Sigmoid colon (tissue), 7 donors: ENCODE measurements around the gene PIGZ. TPM values are rescaled to one million over a fixed set of nuclear protein-coding genes. Genes with fewer than 3 reads are reported as not detected.

ENCODE experiments used
- DNase-seq: peaks from one replicate; pipeline ENCODE4 v3.0.0-alpha.2; 2019
- H3K27ac ChIP-seq, 4 donors: fragments of 200-600 bp; sonication (generic); one replicate each; pipeline ENCODE4 v1.5.1; 2016 to 2019; ENCODE audit warnings: mild to moderate bottlenecking in 1 of 4
- H3K27me3 ChIP-seq, 3 donors: fragments of 200-600 bp; sonication (generic); one replicate each; pipeline ENCODE4 v1.5.1; 2019; ENCODE audit warnings: mild to moderate bottlenecking in 1 of 3
- H3K36me3 ChIP-seq, 4 donors: fragments of 200-600 bp; sonication (generic); one replicate each; pipeline ENCODE4 v1.5.1; 2016 to 2019
- H3K4me1 ChIP-seq, 4 donors: fragments of 200-600 bp; sonication (generic); one replicate each; pipeline ENCODE4 v1.5.1; 2017 to 2019
- H3K4me3 ChIP-seq, 4 donors: fragments of 200-600 bp; sonication (generic); one replicate each; pipeline ENCODE4 v1.5.1; 2017 to 2019; ENCODE audit warnings: mild to moderate bottlenecking in 2 of 4, moderate library complexity in 1 of 4
- H3K9me3 ChIP-seq, 4 donors: fragments of 200-600 bp in 3 of 4; sonication (generic) in 3 of 4; one replicate each; pipeline versions ENCODE4 v1.5.1 to v1.6.1; 2013 to 2019
- EP300 ChIP-seq, 4 donors: sonication (generic); formaldehyde crosslinking; IDR thresholded peaks; one replicate each; pipeline ENCODE4 v1.6.1; 2017; ENCODE audit warnings: antibody characterized with exemption in 4 of 4
- POLR2A ChIP-seq, 2 donors: fragments of 450-650 bp; IDR thresholded peaks; one replicate each; pipeline ENCODE4 v1.6.1; 2016; ENCODE audit warnings: antibody characterized with exemption in 2 of 2, mild to moderate bottlenecking in 2 of 2, moderate library complexity in 2 of 2
- POLR2AphosphoS5 ChIP-seq, 4 donors: sonication (generic); formaldehyde crosslinking; IDR thresholded peaks; one replicate each; pipeline ENCODE4 v1.6.1; 2017; ENCODE audit warnings: antibody characterized with exemption in 4 of 4
- WGBS, 2 donors: extraction: QIAGEN DNeasy Blood & Tissue Kit; methylation state at CpG; one replicate each; pipeline ENCODE4 v1.1.7; 2013; 5-methylcytosine and 5-hydroxymethylcytosine counted together
- intact Hi-C: fragments of 100-400 bp; cut with DNase I; formaldehyde crosslinking; loops from one replicate; pipeline ENCODE4 v1.15.1; 2023
- polyA plus RNA-seq, 3 donors: library from polyadenylated mRNA; stranded (reverse); fragments of 200-250 nt; gene quantifications; one replicate each; pipeline ENCODE4 v1.2.3, GENCODE V29; 2013
- total RNA-seq, 4 donors: library from RNA; depleted of rRNA; stranded (reverse); fragments of >200 nt; gene quantifications; one replicate each; pipeline ENCODE4 v1.1.0, GENCODE V29; 2016
- TF ChIP-seq, protein P1 (sequence below), 4 experiments: fragments of 450-650 bp in 3 of 4; fragments of 200-600 bp in 1 of 4; IDR thresholded peaks; one replicate each; pipeline ENCODE4 v1.5.1; 2016 to 2019; ENCODE audit warnings: antibody characterized with exemption in 4 of 4, mild to moderate bottlenecking in 3 of 4, moderate library complexity in 2 of 4
- donor health status: healthy with polysubstance abuse.
- donor health status: Bipolar disorder and iron deficiency.
- donor health status: healthy.

The PIGZ gene
- total and polyA plus RNA-seq, 7 donors = 8.6 to 60.8 (median 23.4) TPM

DNA sequence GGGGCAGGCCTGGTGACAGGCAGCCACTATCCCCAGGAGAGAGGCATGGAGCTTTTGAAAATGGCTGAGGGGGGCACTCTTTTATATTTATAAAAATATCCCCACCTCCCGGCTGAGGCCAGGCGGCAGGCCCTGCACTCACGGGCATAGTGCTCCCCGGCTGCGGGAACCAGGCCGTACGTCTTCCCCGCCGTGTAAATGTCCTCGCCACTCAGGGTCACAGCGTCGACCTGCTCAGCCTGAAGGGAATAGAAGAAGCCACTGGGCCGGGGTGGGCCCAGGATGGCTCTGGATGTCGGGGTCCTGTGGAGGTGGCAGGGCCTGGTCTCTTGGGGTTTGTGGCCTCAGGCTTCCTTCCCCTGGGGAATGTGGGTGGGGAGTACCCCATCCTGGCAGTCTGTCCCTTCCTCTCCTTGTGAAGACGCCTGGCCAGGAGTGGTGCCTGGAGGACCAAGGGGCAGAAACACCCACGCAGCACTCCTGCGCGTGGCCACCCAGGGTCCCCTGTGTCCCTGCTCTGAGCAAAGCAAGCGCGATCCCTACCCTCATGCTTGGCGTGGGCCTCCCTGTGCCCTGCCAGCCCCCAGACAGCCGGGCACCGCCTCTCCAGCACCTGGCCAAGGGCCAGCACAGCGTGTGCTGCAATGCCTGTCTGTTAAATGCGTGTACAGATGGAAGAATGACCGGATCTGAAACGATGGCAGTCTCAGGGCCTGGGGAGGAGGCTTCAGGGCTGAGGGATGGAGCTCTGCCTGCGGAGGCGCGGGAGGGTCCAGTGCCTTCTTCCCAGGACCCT is 42.1 kb upstream of the PIGZ start:
- no peak for DNase-seq
- WGBS, 2 donors = 81 to 86% methylated on average over 30 of the region's 30 CpGs
- H3K36me3 ChIP-seq = no peaks in the 10 kb centered on the region
- no peaks in the 10 kb centered on the region for H3K4me1 ChIP-seq
- H3K27me3 ChIP-seq = no peaks in the 10 kb centered on the region
- intact Hi-C loops = no loop called here
- no peak overlapping the region for H3K4me3 ChIP-seq
- TF ChIP-seq, protein P1, sequence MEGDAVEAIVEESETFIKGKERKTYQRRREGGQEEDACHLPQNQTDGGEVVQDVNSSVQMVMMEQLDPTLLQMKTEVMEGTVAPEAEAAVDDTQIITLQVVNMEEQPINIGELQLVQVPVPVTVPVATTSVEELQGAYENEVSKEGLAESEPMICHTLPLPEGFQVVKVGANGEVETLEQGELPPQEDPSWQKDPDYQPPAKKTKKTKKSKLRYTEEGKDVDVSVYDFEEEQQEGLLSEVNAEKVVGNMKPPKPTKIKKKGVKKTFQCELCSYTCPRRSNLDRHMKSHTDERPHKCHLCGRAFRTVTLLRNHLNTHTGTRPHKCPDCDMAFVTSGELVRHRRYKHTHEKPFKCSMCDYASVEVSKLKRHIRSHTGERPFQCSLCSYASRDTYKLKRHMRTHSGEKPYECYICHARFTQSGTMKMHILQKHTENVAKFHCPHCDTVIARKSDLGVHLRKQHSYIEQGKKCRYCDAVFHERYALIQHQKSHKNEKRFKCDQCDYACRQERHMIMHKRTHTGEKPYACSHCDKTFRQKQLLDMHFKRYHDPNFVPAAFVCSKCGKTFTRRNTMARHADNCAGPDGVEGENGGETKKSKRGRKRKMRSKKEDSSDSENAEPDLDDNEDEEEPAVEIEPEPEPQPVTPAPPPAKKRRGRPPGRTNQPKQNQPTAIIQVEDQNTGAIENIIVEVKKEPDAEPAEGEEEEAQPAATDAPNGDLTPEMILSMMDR (IDR thresholded peaks at IDR 0.05) = no peak
- TF ChIP-seq POLR2A (IDR thresholded peaks at IDR 0.05) (no peak), POLR2AphosphoS5 (IDR thresholded peaks at IDR 0.05) (no peak), EP300 (IDR thresholded peaks at IDR 0.05) (no peak)
- no peaks in the 10 kb centered on the region for H3K9me3 ChIP-seq
- H3K27ac ChIP-seq = no peak overlapping the region

DNA sequence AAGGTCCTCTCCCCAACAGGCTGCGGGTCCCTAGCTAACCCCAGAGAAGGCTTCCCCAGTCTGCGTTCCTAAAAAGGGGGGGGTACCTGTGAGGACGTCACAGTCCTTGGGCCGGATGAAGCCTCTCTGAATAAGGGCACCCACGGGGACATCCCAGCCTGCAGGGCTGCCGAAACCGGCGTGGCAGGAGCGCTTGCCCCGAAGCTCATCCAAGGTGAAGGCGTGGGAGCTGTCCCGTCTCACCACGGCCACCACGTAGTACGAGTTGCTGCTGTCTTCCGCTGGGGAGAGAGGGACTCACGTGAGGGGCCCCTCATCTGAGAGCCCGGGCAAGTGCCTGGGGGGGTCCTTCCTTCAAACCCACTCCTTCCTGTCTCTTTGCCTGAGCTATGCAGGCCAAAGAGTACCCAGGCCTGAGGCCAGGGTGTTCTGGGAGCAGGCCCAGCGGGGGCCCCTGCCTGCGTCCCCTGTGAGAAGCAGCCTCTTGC is 40.9 kb upstream of the PIGZ start:
- intact Hi-C loops = no loop called here
- 94% methylated on average over 20 of the region's 20 CpGs for WGBS, 2 donors
- H3K4me1 ChIP-seq = no peaks in the 10 kb centered on the region
- no peaks in the 10 kb centered on the region for H3K9me3 ChIP-seq
- DNase-seq = no peak
- H3K27ac ChIP-seq = no peak overlapping the region
- no peak overlapping the region for H3K4me3 ChIP-seq
- TF ChIP-seq POLR2AphosphoS5 (IDR thresholded peaks at IDR 0.05) (no peak), EP300 (IDR thresholded peaks at IDR 0.05) (no peak), POLR2A (IDR thresholded peaks at IDR 0.05) (no peak)
- TF ChIP-seq, protein P1 (IDR thresholded peaks at IDR 0.05) = no peak
- no peaks in the 10 kb centered on the region for H3K36me3 ChIP-seq
- H3K27me3 ChIP-seq = no peaks in the 10 kb centered on the region

DNA sequence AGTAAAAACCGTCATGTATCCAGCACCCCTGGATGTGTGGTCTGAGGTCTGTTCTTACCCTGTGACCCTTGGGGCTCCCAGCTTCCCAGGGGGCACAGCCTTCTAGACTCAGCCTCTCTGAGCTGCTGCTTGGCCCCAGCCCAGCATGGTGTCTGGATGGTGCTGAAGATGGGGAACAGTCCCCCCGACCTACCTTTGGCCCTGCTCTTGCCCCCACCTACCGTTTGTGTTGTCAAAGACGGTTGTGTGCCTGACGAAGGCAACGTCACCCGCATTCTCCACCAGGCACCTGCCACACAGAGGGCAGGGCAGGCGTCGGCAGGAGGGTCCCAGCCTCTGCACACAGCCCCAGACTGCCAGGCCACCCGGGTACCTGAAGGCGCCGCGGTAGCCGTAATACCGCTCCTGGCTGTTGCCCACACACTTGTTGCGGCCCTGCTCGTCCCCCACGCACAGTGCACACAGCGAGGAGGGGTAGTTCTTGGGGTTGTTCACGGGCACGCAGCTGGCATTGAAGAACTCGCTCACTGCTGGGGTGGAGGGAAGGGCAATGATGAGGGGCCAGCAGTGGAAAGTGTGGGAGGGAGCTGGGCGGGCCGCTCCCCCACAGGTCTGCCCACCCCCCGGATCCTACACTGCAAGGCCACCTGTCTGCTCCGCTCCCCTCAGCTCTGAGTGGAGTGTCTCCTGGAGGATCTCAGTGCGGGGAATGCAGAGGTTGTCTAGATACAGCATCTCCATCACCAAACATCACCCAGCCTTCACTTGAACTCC is 40.0 kb upstream of the PIGZ start:
- Histone ChIP-seq H3K4me3 (no peak overlapping the region), H3K27me3 (no peaks in the 10 kb centered on the region), H3K9me3 (no peaks in the 10 kb centered on the region), H3K36me3 (no peaks in the 10 kb centered on the region), H3K27ac (no peak overlapping the region), H3K4me1 (peaks cover 0 to 5% (median 4%) of the 10 kb centered on the region in 4 donors)
- 92% methylated on average over 27 of the region's 27 CpGs for WGBS, 2 donors
- DNase-seq = no peak
- TF ChIP-seq POLR2AphosphoS5 (IDR thresholded peaks at IDR 0.05) = no peak
- no peak for TF ChIP-seq POLR2A (IDR thresholded peaks at IDR 0.05)
- no peak for TF ChIP-seq EP300 (IDR thresholded peaks at IDR 0.05)
- TF ChIP-seq, protein P1 (IDR thresholded peaks at IDR 0.05) = no peak
- intact Hi-C loops = no loop called here

DNA sequence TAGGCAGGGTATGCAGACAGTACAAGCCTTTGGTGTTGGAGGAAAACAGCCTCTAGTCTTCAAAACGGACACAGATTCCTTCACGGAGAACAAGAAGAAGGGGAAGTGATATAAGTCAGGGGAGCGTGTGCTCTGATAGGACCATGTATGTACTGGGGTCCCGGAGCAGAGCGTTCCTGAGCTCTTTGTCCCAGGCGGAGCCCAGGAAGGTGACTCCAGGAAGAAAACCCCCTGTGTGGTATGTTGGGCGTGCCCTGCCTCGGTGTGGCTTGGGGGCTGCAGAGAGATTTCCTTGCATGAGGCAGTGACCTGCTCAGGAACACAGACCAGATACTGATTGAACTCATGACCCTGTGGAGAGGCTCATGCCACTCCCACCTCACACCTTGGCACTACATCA is 39.3 kb upstream of the PIGZ start:
- peaks cover 0 to 8% (median 6%) of the 10 kb centered on the region in 4 donors for H3K4me1 ChIP-seq
- WGBS, 2 donors = 86 to 91% methylated on average over 8 of the region's 8 CpGs
- TF ChIP-seq, protein P1 (IDR thresholded peaks at IDR 0.05) = no peak
- TF ChIP-seq EP300 (IDR thresholded peaks at IDR 0.05) = no peak
- no peak for TF ChIP-seq POLR2A (IDR thresholded peaks at IDR 0.05)
- no peak for TF ChIP-seq POLR2AphosphoS5 (IDR thresholded peaks at IDR 0.05)
- intact Hi-C loops = no loop called here
- H3K4me3 ChIP-seq = no peak overlapping the region
- H3K36me3 ChIP-seq = no peaks in the 10 kb centered on the region
- no peak overlapping the region for H3K27ac ChIP-seq
- no peaks in the 10 kb centered on the region for H3K27me3 ChIP-seq
- DNase-seq = no peak
- H3K9me3 ChIP-seq = no peaks in the 10 kb centered on the region
